Activated T-helper 1 cell treated with Interleukin-2 at 50 U/mL for 16 hours (primary cell): Measurements from ENCODE around the gene NR1I3.
A peak's percentile ranks its signal among the peaks of the same experiment; 100 is the strongest.

Experiments
- DNase-seq: peaks from one replicate; pipeline ENCODE4 v3.0.0-alpha.2; 2020; ENCODE audit warnings: low read depth

The NR1I3 gene

GRCh38 chr1:161196111-161196510 is 41.9 kb downstream of the NR1I3 start:
- no peak for DNase-seq

- no peak for DNase-seq
These were observed 42.8 kb downstream of the NR1I3 start for GRCh38 chr1:161195171-161195570.

GRCh38 chr1:161193561-161194235 is 44.3 kb downstream of the NR1I3 start:
- DNase-seq, result no peak

- peak; percentile 51 for DNase-seq
These were observed 45.2 kb downstream of the NR1I3 start for GRCh38 chr1:161192476-161193465.

GRCh38 chr1:161191971-161192370 is 46.0 kb downstream of the NR1I3 start:
- DNase-seq, result no peak

GRCh38 chr1:161190962-161191521 is 47.0 kb downstream of the NR1I3 start:
- no peak for DNase-seq

- no peak for DNase-seq
These were observed 49.0 kb downstream of the NR1I3 start for GRCh38 chr1:161189036-161189435.

GRCh38 chr1:161188381-161188780 is 49.6 kb downstream of the NR1I3 start:
- no peak for DNase-seq

GRCh38 chr1:161187311-161187710 is 50.7 kb downstream of the NR1I3 start:
- DNase-seq, result no peak

GRCh38 chr1:161185732-161186311 is 52.2 kb downstream of the NR1I3 start:
- DNase-seq, result no peak

- peak; percentile 66 for DNase-seq
These were observed 52.7 kb downstream of the NR1I3 start for GRCh38 chr1:161185282-161185682.

- peak; percentile 41 for DNase-seq
These were observed 55.8 kb downstream of the NR1I3 start for GRCh38 chr1:161182214-161182613.

- DNase-seq, result no peak
These were observed 57.4 kb downstream of the NR1I3 start for GRCh38 chr1:161180639-161181038.

GRCh38 chr1:161179698-161180097 is 58.3 kb downstream of the NR1I3 start:
- DNase-seq, result no peak
